ENCODE measurements around the gene FGF21.
"Not testable (repeated sequence)": the region's sequence is repeated elsewhere in the genome, so short reads cannot be mapped to it uniquely, and the experiment has no call there.

FGF21 gene

DNA sequence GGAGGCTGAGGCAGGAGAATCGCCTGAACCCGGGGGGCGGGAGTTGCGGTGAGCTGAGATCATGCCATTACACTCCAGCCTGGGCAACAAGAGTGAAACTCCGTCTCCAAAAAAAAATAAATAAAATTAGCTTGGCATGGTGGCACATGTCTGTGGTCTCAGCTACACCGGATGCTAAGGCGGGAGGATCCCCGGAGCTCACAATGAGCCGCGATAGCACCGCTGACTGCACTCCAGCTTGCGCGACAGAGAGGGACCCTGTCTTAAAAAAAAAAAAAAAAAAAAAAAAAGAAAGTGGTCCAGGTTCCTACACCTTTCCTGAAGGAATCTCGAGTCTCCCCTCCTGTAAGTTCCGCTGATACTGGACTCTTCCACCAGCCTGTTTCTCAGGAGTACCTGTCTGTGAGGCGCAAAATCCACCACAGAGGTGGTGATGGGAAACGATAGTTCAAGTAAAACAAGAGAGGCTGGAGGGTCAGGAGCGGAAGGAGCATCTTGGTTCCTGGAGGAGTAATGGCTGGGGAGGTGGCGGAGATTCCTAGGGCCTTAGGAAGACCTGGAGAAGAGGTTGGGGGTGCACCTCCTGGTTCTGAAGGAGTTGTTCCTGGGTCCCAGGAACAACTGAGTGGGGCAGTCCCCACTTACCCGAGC, 3.4 kb upstream of the FGF21 start:
- DNase-seq, result no peak

DNA sequence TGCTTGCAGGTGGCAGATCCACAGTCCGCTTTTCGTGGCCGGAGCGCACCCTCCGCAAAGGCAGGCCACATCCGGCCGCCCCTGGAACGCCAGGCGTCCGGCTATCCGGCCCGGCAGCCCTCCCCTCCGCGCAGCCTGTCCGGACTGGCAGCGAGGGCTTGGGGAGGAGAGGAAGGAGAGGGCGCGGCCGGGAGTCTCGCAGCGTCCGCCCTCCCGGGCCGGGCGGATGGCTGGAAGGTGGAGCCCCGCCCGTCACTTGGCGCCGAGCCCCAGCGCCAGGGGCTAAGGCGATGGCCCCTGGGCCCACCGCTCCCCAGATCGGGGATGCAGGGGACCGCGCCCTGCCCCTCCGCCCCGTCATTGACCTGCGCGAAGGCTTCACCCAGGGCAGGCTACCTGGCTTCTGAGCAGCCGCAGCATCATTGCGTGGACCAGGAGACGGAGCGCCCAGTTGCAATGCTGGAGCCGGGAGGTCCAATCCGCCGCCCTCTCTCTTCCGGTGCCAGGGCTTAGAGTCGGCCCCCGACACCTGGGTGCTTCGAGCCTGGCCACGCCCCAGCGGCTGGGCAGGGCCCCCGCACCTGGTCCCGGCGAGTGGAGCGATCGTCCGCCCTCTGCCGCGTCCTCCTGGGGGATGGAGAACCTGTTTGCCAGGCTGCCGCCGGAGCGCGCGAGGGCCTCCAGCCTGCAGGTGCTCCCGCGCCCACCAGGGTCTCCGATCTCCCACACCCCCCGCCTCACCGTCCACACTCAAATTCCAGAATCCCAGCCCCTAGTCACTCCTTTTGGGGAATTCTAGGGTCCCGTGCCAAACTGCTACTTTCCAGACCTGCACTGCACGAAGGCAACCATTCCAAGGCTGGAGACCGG, 2.6 kb upstream of the FGF21 start, which contains the start of gene FUT1:
Gene FUT1 (minus strand): TSS at position 146 of the 870 bp plus-strand sequence. CDS start 1,360 bp downstream, outside the sequence.
- DNase-seq, result peak; percentile 17 to 66 (median 42)

DNA sequence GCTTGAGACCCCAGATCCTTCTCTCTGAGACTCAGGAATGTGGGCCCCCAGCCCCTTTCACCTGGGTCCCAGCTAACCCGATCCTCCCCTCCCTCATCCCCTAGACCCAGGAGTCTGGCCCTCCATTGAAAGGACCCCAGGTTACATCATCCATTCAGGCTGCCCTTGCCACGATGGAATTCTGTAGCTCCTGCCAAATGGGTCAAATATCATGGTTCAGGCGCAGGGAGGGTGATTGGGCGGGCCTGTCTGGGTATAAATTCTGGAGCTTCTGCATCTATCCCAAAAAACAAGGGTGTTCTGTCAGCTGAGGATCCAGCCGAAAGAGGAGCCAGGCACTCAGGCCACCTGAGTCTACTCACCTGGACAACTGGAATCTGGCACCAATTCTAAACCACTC, 463 bp downstream of the FGF21 start:
- no peak for DNase-seq

DNA sequence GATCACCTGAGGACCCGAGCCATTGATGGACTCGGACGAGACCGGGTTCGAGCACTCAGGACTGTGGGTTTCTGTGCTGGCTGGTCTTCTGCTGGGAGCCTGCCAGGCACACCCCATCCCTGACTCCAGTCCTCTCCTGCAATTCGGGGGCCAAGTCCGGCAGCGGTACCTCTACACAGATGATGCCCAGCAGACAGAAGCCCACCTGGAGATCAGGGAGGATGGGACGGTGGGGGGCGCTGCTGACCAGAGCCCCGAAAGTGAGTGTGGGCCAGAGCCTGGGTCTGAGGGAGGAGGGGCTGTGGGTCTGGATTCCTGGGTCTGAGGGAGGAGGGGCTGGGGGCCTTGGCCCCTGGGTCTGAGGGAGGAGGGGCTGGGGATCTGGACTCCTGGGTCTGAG, 888 bp downstream of the FGF21 start:
- no peak for DNase-seq

DNA sequence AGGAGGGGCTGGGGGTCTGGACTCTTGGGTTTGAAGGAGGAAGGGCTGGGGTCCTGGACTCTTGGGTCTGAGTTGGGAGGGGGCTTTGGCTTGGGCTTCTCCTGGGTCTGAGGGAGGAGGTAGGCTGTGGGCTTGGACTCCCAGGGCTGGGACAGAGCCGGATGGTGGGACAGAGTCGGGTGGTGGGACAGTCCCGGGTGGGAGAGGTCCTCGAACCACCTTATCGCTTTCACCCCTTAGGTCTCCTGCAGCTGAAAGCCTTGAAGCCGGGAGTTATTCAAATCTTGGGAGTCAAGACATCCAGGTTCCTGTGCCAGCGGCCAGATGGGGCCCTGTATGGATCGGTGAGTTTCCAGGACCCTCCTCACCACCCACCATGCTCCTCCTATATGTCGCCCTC, 1.4 kb downstream of the FGF21 start:
- no peak for DNase-seq

DNA sequence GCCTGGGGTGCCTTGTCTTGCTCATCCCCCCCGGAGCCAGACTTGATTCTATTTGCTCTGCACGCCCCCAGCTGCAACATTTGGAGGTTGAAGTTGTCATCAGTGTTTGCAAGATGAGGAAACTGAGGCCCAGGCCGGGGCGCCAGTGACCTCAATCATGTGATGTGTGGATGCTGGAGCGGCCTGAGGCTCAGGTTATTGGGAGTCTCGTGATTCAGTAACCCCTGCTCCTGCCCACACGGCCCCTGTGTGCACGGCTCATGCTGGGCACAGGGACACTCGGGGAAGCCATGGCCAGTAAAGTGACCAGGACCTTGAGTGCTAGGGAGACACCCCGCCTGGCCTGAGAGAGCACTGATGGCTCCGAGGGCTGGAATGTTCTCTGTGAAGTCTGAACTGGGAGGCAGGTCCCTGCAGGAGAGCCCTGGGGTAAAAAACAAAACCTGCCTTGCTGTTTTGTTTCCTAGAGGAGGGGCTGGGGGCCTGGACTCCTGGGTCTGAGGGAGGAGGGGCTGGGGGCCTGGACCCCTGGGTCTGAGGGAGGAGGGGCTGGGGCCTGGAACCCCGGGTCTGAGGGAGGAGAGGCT, 1.9 kb downstream of the FGF21 start:
- DNase-seq, result no peak

DNA sequence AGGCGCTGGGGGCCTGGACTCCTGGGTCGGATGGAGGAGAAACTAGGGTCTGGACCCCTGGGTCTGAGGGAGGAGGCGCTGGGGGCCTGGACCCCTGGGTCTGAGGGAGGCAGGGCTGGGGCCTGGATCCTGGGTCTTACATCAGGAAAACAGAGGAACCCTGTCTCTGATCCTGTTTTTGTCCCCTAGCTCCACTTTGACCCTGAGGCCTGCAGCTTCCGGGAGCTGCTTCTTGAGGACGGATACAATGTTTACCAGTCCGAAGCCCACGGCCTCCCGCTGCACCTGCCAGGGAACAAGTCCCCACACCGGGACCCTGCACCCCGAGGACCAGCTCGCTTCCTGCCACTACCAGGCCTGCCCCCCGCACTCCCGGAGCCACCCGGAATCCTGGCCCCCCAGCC, 2.4 kb downstream of the FGF21 start:
- no peak for DNase-seq

DNA sequence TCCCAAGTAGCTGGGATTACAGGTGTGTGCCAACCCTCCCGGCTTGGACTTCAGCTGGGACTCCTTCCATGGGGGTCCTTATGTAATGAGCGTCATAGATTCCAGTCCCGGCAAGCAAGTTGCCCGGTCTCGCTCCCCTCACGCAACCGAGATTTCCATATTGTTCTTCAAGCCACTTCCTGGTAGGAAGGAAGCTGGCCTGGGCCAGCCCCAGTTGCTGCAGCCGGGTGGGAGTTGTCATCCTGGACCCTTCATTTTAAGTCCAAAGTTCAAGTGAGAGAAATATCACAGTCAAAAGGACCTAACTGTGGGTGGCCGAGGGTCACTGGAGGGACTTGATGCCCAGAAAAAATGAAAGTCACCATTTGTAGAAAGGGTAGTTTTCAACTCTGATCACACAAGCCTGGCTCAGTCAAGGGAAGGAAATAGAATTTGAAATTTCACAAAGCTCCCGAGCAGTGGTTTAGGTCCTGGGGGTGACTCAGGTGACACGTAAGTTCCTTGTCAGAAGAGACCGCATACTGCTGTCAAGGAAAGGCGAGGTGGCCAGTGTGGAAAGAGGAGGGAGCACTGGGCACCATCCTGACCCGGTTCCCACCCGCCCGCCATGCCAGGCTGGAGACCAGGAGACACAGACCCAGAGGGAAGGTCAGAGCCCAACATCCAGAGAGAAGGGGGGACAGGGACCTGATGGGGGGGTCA, 5.3 kb downstream of the FGF21 start:
- peak; percentile 28 to 45 (median 34) for DNase-seq

DNA sequence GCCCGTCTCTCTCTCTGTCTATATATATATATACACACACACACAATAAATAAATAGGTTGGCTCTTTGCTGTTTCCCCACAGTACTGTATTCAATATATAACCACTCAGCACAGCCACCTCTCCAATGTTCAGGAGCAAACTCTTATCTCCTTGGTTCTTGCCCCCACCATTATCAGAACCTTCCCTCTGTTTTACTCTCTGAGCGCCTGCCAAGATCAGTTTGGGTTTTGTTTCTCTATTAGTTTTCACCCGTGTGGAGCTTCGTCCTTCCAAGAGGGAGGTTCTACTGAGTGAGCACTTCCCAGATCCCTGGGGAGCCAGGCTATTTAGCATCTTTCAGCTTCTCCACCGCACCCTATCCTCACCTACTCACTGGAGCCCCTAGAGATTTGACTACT, 10.5 kb downstream of the FGF21 start:
- not testable (repeated sequence) for DNase-seq

DNA sequence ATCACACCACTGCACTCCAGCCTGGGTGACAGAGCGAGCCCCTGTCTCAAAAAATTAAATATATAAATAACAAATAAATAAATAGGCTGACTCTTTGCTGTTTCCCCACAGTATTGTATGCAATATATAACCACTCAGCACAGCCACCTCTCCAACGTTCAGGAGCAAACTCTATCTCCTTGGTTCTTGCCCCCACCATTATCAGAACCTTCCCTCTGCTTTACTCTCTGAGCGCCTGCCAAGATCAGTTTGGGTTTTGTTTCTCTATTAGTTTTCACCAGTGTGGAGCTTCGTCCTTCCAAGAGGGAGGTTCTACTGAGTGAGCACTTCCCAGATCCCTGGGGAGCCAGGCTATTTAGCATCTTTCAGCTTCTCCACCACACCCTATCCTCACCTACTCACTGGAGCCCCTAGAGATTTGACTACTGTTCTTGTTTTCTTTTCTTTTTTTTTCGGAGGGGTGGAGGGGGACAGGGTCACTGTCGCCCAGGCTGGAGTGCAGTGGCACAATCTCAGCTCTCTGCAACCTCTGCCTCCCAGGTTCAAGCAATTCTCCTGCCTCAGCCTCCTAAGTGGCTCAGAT, 12.9 kb downstream of the FGF21 start:
- not testable (repeated sequence) for DNase-seq

DNA sequence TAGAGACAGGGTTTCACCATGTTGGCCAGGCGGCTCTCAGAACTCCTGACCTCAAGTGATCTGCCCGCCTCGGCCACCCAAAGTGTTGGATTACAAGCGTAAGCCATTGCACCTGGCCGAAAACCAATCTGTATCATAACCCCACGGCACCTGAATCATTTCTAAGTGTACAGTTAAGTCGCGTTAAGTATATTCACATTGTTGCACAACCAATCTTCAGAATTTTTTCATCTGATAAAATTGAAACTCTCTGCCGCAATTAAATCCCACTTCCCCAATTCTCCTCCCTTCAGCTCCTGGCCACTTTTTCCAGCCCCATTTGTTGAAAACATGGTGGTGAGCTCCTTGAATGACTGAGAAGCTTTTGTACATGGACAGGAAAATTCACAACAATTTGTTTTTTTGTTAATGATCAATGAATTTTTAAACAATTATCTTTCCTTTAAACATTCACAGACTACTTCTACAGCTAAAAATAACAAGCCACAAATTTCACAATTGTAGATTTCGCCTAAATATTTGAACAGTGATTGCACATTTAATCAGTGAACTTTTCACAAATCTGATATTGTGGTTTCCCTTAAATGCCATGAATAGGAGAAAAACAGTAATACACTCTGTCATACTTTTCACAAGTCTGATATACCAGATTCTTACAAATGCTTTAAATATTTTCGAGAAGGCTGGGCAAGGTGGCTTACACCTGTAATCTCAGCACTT, 13.8 kb downstream of the FGF21 start:
- peak; percentile 24 to 59 (median 52) for DNase-seq

DNA sequence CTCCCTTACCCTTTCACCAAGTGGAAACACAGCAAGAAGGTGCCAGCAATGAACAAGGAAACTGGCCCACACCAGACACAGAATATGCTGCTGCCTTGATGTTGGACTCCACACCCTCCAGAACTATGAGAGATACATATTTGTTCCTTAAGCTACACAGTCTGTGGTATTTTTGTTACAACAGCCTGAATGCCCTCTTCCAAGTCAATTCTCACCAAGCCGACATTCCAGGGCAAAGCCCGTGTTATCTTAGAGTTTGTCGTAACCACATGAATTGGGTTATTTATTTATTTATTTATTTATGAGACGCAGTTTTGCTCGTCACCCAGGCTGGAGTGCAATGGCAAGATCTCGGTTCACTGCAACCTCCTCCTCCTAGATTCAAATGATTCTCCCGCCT, 14.9 kb downstream of the FGF21 start:
- no peak for DNase-seq

DNA sequence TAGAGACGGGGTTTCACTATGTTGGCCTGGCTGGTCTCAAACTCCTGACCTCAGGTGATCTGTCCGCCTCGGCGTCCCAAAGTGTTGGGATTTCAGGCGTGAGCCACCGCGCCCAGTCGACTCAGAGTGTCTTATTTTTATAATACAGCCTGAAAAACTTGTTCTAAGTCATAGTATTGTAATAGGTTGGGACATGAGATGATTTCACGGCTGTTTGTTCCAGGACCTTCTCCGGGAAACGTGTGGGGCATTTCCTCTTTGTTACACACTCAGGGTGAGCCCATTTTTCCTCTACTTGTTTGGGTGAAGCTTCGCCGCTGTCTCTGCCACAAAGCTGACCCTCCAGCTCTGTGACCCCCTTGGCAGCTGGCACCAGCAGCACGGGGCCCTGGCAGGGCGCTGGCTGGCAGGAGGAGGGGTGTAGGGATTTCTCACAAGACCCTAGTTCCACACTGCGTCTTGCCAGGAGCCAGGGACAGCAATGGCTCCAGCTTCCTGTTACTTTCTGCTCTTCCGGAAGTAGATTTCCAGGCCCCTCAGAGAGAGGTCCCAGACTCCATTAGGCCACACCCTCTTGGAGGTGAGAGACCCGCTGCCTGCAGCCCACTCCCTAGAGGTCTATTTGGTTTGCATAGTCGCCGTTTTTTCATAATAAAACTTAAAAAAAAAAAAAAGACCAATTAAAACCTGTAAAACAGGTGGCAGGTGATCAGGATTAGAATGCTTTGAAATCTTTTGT, 15.6 kb downstream of the FGF21 start:
- no peak for DNase-seq

DNA sequence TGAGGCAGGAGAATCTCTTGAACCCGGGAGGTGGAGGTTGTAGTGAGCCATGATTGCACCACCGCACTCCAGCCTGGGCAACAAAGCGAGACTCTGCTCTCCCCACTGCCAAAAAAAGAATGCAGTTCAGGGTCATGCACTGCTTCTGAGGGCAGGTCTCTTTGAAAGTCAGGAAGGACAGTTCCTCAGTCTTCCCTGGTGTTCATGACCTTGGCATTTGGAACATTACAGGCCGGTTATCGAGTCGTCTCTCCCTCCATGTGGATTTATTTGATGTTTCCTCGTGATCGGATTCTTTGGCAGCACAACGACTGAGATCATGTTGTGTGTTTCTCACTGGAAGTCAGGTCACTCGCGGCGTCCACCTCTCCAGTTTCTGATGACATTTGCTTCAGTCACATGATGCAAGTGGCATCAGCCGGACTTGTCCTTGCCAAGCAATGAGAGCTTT, 17.2 kb downstream of the FGF21 start:
- no peak for DNase-seq

DNA sequence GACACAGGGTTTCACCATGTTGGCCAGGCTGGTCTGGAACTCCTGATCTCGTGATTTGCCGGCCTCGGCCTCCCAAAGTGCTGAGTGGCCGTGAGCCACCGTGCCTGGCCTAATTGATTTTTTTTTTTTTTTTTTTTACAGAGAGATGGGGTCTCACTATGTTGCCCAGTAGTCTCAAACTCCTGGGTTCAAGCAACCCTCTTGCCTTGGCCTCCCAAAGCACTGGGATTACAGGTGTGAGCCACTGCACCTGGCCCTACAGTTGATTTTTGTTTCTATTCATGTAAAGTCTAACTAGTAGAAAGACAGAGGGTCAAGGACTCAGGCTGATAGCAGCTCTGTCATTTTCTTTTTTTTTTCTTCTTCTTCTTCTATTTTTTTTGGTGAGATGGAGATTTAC, 21.8 kb downstream of the FGF21 start:
- no peak for DNase-seq

DNA sequence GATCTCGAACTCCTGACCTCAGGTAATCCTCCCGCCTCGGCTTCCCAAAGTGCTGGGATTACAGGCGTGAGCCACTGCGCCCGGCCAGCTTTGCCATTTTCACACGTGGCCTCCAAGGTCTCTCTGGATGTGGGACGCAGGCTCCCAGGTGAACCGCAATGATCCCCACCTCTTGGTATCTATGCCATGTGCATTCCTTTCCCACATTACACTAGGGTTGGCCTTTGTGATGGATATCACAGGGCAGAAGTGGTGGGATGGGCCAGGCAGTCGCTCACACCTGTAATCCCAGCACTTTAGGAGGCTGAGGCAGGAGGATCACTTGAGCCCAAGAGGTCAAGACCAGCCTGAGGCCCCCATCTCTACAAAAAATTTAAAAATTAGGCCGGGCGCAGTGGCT, 22.4 kb downstream of the FGF21 start:
- DNase-seq, result no peak

DNA sequence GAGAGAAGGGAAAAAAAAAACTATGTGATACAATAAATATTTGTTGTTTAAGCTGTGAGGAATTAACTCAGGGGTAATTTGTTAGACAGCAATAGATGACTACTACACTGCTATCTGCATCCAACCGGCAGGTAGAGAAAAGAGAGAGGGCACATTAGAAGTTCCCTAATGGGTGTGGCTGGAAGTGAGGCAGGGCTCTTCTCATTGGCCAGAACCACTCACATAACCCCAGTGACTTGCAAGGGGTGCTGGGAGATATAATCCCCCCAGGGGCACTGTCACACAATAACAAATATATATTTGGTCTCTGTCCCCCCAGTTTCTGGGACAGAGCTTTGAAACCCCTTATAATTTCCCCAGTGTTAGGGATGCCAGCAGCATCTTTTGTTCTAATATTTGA, 24.3 kb downstream of the FGF21 start:
- no peak for DNase-seq

DNA sequence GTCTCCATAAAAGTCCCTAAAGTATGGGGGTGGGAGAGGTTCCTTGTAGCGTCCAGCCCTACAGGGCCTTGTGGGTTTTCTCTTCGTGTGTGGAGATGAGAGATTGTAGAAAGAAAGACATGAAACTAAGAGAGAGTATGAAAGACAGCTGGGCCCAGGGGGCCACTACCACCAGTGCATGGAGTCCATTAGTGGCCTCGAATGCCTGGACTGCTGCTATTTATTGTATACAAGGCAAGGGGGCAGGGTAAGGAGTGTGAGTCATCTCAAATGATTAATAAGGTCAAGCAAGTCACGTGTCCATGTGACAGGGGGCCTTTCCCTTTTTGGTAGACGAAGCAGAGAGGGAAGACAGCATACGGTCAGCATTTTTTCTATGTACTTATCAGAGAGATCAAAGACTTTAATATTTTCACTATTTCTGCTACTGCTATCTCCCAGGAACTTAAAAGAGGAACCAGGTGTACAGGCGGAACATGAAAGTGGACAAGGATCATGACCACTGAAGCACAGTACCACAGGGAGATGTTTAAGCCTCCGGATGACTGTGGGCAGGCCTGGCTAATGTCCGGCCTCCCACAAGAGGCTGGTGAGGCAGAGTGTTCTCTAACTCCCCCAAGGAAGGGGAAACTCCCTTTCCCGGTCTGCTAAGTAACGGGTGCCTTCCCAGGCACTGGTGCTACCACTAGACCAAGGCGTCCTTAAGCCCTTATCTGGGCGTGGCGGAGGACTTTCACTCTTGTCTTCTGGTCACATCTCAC, 25.5 kb downstream of the FGF21 start:
- peak; percentile 76 to 89 (median 84) for DNase-seq

DNA sequence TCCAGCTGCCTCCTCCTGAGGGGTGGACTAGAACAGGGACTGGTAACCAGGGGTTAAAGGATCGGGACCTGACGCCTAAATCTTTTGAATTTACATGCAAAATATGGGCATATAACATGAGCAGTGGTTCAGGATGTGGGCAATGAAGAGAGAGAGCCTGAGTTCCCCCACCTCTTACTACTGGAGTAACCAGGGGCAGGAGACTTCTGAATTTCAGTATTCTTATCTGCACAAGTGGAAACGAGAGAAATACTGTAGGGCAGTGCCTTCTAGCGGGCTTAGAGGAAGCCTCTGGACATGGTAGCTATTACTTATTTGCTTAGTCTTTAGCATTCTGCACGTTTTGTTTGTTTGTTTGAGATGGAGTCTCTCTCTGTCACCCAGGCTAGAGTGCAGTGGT, 29.2 kb downstream of the FGF21 start:
- DNase-seq, result peak in 1 of 4 experiments; percentile 10

DNA sequence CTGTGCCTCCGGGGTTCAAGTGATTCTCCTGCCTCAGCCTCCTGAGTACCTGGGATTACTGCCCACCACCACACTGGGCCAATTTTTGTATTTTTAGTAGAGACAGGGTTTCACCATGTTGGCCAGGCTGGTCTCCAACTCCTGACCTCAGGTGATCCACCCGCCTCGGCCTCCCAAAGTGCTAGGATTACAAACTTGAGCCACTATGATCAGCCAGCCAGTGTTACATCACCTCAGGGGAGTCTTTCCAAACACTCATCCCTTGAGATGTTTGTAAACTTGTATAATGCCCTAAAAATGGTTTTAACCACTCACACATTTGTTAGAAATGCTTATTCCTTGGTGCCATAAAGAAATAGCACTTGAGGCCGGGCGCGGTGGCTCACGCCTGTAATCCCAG, 31.1 kb downstream of the FGF21 start:
- DNase-seq, result not testable (repeated sequence)

All from suppressor macrophage (primary cell).